Measurements from ENCODE around the gene FANK1.
"Not testable (repeated sequence)": the region's sequence is repeated elsewhere in the genome, so short reads cannot be mapped to it uniquely, and the experiment has no call there.

The FANK1 gene

DNA sequence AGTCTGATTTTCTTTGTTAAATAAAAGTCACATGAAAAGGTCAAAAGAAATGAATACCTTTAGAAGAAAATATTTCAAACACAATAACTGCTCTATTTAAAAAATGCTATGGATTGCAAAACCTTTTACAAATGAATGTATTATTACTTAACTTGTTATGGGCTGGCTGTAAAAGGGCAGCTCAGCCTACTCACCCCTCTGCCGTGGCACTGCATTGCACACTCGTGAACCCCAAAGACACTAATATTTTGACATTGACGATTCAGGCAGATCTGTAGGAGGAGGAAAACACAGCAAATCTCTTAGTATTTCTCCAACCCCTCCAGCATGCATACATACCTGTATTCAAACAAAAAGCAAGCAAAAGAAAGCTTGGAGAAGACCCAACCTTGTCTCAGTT lies 149.5 kb downstream of the FANK1 start:
- TF ChIP-seq, protein P1, sequence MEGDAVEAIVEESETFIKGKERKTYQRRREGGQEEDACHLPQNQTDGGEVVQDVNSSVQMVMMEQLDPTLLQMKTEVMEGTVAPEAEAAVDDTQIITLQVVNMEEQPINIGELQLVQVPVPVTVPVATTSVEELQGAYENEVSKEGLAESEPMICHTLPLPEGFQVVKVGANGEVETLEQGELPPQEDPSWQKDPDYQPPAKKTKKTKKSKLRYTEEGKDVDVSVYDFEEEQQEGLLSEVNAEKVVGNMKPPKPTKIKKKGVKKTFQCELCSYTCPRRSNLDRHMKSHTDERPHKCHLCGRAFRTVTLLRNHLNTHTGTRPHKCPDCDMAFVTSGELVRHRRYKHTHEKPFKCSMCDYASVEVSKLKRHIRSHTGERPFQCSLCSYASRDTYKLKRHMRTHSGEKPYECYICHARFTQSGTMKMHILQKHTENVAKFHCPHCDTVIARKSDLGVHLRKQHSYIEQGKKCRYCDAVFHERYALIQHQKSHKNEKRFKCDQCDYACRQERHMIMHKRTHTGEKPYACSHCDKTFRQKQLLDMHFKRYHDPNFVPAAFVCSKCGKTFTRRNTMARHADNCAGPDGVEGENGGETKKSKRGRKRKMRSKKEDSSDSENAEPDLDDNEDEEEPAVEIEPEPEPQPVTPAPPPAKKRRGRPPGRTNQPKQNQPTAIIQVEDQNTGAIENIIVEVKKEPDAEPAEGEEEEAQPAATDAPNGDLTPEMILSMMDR (IDR thresholded peaks at IDR 0.05; ENCODE audit: low read depth, low read length): no peak
- H3K4me3 ChIP-seq (ENCODE audit: low read depth, low read length): no peak overlapping the region

DNA sequence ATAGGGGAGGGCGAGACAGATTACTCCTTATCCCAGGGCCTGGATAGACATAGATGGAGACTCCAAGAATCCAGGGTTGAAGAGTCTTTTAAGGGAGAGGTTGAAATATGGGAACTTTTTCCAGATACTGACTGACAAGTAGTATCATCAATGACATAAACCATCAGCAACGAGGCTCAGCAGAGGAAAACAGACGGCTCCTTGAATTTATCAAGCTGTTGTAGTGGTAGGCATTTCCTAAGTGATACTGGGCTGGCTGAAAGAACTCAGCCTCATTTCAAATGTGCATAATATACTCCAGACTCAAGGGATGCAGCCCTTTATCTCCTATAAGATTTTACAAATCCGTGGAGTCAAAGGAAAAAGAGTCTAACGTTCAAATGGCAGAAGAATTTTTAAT lies 150.5 kb downstream of the FANK1 start:
- TF ChIP-seq, protein P1 (IDR thresholded peaks at IDR 0.05; ENCODE audit: low read depth, low read length): no peak
- no peak overlapping the region for H3K4me3 ChIP-seq (ENCODE audit: low read depth, low read length)

DNA sequence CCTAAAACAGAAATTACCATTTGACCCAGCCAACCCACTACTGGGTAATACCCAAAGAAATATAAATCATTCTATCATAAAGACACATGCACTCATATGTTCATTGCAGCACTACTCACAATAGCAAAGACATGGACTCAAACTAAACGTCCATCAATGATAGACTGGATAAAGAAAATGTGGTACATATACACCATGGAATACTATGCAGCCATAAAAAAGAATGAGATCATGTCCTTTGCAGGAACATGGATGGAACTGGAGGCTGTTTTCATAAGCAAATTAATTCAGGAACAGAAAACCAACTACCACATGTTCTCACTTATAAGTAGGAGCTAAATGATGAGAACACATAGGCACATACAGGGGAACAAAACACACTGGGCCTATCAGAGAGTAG lies 151.4 kb downstream of the FANK1 start:
- not testable (repeated sequence) for H3K4me3 ChIP-seq (ENCODE audit: low read depth, low read length)

DNA sequence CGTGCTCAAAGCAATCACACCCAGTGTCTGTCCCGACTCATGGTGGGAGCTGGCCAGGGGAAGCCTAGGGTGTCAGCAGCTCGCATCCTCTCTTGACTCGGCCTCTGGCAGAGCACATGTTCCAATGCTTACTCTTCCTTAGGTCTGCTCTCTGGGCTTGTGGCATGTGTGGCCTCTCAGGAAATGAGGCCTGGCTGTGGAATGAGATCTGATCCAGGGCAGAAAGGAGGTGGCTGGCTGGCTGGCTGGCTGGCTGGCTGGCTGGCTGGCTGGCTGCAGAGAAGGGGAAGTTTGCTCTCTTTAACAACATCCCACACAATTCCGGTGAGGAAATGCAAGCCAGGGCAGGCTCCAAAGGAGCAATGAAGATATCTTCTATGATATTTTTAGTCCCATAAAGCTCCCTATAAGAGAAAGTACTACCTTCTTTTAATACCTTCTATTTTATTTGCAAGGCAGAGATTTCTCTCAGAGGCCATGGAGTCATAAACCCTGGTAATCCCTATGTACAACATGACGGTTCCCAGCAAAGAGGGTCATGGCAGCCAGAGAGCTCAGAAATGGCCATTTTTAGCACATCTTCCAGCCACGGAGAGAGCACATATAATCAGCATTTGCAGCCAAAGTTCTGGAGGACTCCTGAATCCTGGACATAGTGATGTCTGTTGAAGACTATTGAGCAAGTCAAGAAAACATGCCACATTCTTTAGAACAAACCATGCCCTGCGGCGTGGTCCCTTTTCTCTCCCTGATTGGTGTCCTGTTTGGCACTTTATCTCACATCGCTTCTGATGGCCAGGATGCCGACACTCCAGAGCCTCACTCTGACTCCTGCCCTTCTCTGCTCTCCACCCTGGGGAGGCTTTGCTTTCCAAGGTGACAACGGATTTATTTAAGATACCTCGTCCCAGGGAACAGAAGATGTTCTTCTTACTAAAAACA lies 153.7 kb downstream of the FANK1 start:
- H3K4me3 ChIP-seq (ENCODE audit: low read depth, low read length): no peak overlapping the region
- TF ChIP-seq, protein P1 (IDR thresholded peaks at IDR 0.05; ENCODE audit: low read depth, low read length): no peak

DNA sequence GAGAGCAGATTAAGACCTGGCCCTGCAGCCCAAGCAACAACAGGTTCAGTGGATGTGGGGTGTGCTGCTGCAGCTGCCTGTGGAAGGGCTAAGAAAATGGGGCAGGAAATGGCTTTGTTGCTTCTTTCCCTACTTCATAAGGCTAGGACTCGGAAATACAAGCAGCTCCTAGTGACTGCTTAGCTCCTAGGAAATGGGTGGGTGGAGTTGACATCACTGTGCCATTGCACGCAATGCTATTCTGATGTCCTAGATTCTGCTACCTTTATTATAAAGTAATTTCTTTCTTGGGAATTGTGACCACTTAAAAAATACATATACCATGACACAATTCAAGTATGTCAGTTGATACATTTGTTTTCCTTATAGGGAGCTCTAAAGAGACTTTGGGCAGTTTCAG lies 155.8 kb downstream of the FANK1 start:
- TF ChIP-seq, protein P1 (IDR thresholded peaks at IDR 0.05; ENCODE audit: low read depth, low read length): no peak
- H3K4me3 ChIP-seq (ENCODE audit: low read depth, low read length): no peak overlapping the region

DNA sequence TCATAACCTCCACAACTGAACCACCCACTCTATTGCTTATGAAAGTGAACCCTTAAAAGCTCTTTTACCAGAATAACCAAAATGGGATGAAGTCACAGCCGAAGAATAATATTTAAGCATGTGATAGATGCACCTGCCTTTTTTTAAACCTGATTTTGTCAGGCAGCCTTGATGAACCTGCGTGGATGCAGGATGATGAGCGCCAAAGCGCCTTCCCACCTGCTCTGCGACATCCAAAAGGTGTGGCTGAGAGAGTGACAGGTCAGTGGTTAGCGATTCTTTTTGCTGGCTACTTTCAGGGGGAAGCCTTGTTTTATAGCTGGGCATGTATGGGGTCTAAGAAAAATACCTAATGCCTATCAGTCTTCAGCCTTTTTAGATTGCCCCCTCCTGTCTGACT lies 157.8 kb downstream of the FANK1 start:
- TF ChIP-seq, protein P1 (IDR thresholded peaks at IDR 0.05; ENCODE audit: low read depth, low read length): no peak
- H3K4me3 ChIP-seq (ENCODE audit: low read depth, low read length): no peak overlapping the region

DNA sequence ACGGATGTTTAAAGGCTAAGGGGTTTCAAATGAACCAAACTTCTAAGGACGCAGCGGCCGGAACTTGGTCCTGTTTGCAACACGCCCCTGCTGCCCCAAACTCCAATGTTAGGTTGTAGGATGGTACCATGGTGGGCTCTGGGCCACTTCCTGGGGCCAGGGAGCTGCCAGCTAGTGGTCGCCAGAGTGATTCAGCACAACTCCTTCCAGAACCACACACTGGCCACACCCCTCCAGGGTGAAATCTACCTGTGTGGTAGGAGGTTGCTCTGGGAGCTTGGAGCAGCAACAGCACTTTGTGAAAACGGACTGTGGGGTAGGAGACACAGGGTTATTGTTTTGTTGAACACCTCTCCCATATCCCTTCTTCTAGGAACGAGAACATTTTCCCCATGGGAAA lies 161.1 kb downstream of the FANK1 start:
- H3K4me3 ChIP-seq (ENCODE audit: low read depth, low read length): no peak overlapping the region
- TF ChIP-seq, protein P1 (IDR thresholded peaks at IDR 0.05; ENCODE audit: low read depth, low read length): no peak
